Measurements from ENCODE around the gene KRTAP16-1.

Gene KRTAP16-1

GRCh38 chr17:41335747-41336146 is 26.6 kb upstream of the KRTAP16-1 start:
- DNase-seq (ENCODE audit: low read depth): no peak
- H3K4me3 ChIP-seq (ENCODE audit: low read depth, low read length): no peak overlapping the region
- TF ChIP-seq CTCF (IDR thresholded peaks at IDR 0.05; ENCODE audit: insufficient read depth, low read depth, low read length, missing control alignments): no peak

GRCh38 chr17:41334385-41335305 is 25.5 kb upstream of the KRTAP16-1 start:
- DNase-seq (ENCODE audit: low read depth): peak; percentile 11
- no peak for TF ChIP-seq CTCF (IDR thresholded peaks at IDR 0.05; ENCODE audit: insufficient read depth, low read depth, low read length, missing control alignments)
- no peak overlapping the region for H3K4me3 ChIP-seq (ENCODE audit: low read depth, low read length)

GRCh38 chr17:41333836-41334235 is 24.7 kb upstream of the KRTAP16-1 start:
- no peak overlapping the region for H3K4me3 ChIP-seq (ENCODE audit: low read depth, low read length)
- no peak for DNase-seq (ENCODE audit: low read depth)
- no peak for TF ChIP-seq CTCF (IDR thresholded peaks at IDR 0.05; ENCODE audit: insufficient read depth, low read depth, low read length, missing control alignments)

GRCh38 chr17:41333098-41333497 is 24.0 kb upstream of the KRTAP16-1 start:
- no peak overlapping the region for H3K4me3 ChIP-seq (ENCODE audit: low read depth, low read length)
- TF ChIP-seq CTCF (IDR thresholded peaks at IDR 0.05; ENCODE audit: insufficient read depth, low read depth, low read length, missing control alignments): no peak
- no peak for DNase-seq (ENCODE audit: low read depth)

GRCh38 chr17:41332239-41332638 is 23.1 kb upstream of the KRTAP16-1 start:
- H3K4me3 ChIP-seq (ENCODE audit: low read depth, low read length): no peak overlapping the region
- DNase-seq (ENCODE audit: low read depth): no peak
- no peak for TF ChIP-seq CTCF (IDR thresholded peaks at IDR 0.05; ENCODE audit: insufficient read depth, low read depth, low read length, missing control alignments)

- H3K4me3 ChIP-seq (ENCODE audit: low read depth, low read length): no peak overlapping the region
- no peak for DNase-seq (ENCODE audit: low read depth)
- no peak for TF ChIP-seq CTCF (IDR thresholded peaks at IDR 0.05; ENCODE audit: insufficient read depth, low read depth, low read length, missing control alignments)
Observed at GRCh38 chr17:41331606-41332005, 22.5 kb upstream of the KRTAP16-1 start.
